HuH-7.5 (cell line): ENCODE data around the gene LARGE2.

ENCODE experiments used
- DNase-seq: peaks from one replicate; pipeline ENCODE4 v3.0.0; 2011; ENCODE audit warnings: low spot score

LARGE2 gene

GRCh38 chr11:45930031-45930794, 7.8 kb downstream of the LARGE2 start:
- DNase-seq: no peak

- DNase-seq: no peak
These were observed 8.6 kb downstream of the LARGE2 start for GRCh38 chr11:45930951-45931570.

GRCh38 chr11:45931739-45932138, 9.3 kb downstream of the LARGE2 start:
- no peak for DNase-seq

GRCh38 chr11:45932217-45932616, 9.8 kb downstream of the LARGE2 start:
- no peak for DNase-seq

- DNase-seq: no peak
These were observed 10.8 kb downstream of the LARGE2 start for GRCh38 chr11:45933131-45933831.

- DNase-seq: no peak
These were observed 11.6 kb downstream of the LARGE2 start for GRCh38 chr11:45933846-45934579.

- DNase-seq: no peak
These were observed 12.3 kb downstream of the LARGE2 start for GRCh38 chr11:45934580-45935318.

GRCh38 chr11:45935349-45936064, 13.1 kb downstream of the LARGE2 start:
- DNase-seq: no peak

GRCh38 chr11:45936511-45937054, 14.1 kb downstream of the LARGE2 start:
- DNase-seq: no peak

- DNase-seq: no peak
These were observed 15.5 kb downstream of the LARGE2 start for GRCh38 chr11:45937916-45938315.

- no peak for DNase-seq
These were observed 17.4 kb downstream of the LARGE2 start for GRCh38 chr11:45939836-45940235.

GRCh38 chr11:45941285-45941684, 18.8 kb downstream of the LARGE2 start:
- DNase-seq: no peak

GRCh38 chr11:45942381-45942780, 19.9 kb downstream of the LARGE2 start:
- DNase-seq: no peak

- DNase-seq: no peak
These were observed 23.0 kb downstream of the LARGE2 start for GRCh38 chr11:45945397-45945999.

GRCh38 chr11:45947885-45948284, 25.4 kb downstream of the LARGE2 start:
- no peak for DNase-seq

GRCh38 chr11:45948356-45948755, 25.9 kb downstream of the LARGE2 start:
- no peak for DNase-seq

GRCh38 chr11:45949992-45950407, 27.5 kb downstream of the LARGE2 start:
- no peak for DNase-seq

GRCh38 chr11:45959851-45960250, 37.4 kb downstream of the LARGE2 start:
- no peak for DNase-seq

- DNase-seq: no peak
These were observed 38.1 kb downstream of the LARGE2 start for GRCh38 chr11:45960387-45961095.
